Fibroblast of skin of back (primary cell): Measurements from ENCODE around the gene CCDC78.
A peak's percentile ranks its signal among the peaks of the same experiment; 100 is the strongest.

Experiments used
- DNase-seq: peaks from one replicate; pipeline ENCODE4 v3.0.0-alpha.2; 2013

CCDC78 gene

DNA sequence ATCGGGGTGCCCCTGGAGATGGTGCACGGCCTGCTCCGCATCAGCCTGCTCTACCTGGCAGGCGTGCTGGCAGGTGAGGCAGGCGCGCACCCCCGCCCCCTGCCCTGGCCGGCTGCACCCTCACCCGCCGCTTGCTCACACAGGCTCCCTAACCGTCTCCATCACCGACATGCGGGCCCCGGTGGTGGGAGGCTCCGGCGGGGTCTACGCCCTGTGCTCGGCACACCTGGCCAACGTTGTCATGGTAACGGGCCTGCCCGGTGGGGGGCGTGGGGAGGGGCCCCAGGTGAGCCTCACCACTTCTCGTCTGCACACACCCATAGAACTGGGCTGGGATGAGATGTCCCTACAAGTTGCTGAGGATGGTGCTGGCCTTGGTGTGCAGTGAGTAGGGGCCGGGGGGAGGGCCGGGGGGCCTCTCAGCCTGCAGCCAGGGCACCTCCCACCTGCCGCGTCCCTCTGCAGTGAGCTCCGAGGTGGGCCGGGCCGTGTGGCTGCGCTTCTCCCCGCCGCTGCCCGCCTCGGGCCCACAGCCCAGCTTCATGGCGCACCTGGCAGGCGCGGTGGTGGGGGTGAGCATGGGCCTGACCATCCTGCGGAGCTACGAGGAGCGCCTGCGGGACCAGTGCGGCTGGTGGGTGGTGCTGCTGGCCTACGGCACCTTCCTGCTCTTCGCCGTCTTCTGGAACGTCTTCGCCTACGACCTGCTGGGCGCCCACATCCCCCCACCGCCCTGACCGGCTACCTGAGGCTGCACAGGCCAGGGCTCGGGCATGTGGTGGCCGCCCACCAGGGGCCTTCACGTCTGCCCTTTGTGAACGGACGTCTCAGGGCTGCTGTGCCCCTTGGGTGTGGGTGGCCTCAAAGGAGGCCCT, 48.7 kb downstream of the CCDC78 start:
- no peak for DNase-seq

DNA sequence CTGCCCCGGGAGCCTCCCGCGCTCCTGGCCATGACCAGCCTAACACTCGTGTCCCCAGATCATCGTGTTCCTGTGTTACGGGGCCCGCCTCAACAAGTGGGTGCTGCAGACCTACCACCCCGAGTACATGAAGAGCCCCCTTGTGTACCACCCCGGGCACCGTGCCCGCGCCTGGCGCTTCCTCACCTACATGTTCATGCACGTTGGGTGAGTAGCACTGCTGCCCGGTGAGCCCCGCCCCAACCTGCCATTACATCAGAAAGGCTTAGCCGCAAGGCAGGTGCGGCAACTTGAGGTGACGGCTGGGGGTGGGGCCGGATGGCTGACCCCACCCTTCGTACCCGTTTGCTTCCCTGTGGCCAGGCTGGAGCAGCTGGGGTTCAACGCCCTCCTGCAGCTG, 49.3 kb downstream of the CCDC78 start:
- no peak for DNase-seq

DNA sequence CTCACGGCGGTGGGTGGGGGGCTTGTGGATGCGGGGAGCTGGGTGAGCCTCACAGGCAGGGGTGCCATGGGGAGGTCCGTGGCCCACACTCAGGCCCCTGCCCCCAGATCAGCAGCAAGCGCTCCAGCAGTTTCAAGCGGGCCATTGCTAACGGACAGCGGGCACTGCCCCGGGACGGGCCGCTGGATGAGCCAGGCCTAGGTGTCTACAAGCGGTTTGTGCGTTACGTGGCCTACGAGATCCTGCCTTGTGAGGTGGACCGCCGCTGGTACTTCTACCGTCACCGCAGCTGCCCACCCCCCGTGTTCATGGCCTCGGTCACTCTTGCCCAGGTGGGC, 49.7 kb downstream of the CCDC78 start:
- DNase-seq, result no peak

DNA sequence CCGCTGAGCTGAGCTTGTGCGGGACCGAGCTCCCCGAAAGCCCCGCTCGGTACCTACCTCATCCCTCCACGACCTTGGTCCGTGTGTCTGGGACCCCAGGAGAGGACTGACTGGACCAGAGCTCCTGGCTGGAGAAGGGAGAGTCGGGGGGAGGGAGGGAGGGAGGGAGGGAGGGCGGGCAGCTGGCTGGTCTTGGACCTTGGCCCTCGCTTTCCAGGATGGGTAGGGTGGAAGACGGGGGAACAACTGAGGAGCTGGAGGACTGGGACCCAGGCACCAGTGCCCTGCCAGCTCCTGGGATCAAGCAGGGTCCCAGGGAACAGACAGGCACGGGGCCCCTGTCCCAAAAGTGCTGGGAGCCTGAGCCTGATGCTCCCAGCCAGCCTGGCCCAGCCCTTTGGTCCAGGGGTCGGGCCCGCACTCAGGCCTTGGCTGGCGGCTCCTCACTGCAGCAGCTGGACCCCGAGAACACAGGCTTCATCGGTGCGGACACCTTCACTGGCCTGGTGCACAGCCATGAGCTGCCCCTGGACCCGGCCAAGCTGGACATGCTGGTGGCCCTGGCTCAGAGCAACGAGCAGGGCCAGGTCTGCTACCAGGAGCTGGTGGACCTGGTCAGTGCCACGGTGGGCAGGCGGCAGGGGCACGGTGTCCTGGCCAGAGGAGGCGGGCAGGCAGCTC, 50.2 kb downstream of the CCDC78 start:
- DNase-seq, result no peak

DNA sequence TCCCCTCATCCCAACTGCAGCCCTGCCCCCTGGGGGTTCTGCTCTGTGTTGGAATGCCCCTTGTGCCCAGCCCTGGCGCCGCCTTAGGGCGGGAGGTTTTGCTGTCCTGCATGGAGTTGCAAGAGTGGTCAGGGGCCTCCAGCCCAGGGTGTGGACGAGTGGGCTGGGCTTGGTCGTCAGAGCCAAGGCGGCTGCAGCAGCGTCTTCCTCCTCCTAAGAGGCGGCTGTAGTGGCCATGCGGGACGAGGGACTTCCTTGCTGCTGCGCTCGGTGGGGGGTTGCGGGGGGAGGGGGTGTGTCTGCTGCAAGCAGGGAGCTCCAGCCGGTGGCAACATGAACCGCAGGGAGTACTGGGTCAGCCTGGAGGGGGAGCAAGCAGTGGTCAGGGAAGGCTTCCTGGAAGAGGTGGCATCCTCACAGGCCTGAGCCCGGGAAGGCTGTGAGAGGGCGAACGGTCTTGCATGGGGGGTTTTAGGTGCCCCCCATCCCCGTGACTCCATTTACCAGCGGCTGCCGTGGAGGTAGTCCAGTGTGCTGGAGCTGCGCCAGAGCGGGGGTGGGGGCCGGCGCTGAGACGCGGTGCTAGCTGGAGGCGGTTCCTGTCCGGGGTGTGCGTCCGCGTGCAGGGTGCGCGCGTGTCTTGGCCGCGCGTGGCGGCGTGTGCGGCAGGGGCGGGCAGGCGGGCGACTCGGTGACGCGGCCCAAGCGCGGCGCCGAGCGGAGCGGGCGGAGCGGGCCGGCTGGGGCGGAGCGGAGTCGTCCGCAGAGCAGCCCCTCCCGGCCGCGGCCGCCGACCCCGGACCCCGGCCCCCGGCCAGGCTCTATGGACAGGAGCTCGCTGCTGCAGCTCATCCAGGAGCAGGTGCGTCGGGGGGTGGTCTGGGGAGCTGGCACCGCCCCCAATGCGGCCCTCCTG, 51.0 kb downstream of the CCDC78 start, which contains the start of gene RHBDL1:
TSS of gene RHBDL1 (plus strand) at position 704 of the 916 bp plus-strand sequence. CDS start at position 824, 120 bp downstream.
- DNase-seq, result peak; percentile 50

DNA sequence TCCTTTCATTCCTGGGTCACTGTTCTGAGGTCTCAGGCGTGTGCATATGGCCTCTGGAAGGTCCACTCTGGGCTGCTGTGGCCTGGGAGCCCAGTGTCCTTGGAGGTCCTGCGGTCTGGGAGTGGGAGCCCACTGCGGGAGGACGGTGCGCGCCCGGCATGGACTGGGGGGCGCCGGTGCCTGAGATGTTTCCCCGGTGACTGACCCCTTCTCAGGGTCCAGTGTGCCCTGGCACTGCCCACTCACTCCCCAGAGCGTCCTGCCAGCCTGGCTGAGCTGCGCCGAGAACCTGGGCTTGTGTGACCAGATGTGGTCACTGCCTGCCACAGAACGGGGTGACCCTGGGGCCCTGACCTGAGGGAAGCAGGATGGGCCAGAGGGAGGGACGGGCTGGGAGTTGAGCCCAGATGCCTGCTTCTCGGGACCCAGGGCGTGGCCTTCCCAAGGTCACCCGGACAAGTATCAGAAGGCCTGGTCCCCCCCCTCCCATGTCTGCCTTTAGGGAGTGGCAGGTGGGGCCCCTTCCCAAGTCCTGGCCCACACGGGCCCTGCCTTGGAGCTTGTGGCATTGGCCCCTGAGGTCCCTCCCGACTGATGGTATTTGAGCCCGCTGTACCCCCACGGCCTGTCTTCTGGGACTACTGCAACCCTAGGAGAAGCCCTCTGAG, 51.9 kb downstream of the CCDC78 start:
- no peak for DNase-seq

DNA sequence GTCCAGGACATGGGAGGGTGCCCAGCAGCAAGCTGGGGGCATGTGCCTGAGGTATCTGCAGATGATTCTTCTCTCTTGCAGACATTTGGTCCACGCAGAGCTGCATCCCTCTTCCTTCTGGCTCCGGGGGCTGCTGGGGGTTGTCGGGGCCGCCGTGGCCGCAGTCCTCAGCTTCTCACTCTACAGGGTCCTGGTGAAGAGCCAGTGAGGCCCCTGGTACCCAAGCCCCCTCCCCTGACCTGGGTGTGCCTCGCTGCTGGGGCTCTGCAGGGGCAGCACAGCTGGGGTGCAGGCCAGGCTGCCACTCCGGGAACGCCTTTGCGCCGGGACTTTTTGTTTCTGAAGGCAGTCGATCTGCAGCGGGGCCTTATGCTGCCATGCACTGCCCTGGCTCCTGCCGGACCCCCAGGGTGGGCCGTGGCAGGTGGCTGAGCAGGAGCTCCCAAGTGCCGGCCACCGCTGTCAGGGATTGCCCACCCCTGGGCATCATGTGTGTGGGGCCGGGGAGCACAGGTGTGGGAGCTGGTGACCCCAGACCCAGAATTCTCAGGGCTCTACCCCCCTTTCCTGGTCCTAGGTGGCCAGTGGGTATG, 52.7 kb downstream of the CCDC78 start:
- no peak for DNase-seq

DNA sequence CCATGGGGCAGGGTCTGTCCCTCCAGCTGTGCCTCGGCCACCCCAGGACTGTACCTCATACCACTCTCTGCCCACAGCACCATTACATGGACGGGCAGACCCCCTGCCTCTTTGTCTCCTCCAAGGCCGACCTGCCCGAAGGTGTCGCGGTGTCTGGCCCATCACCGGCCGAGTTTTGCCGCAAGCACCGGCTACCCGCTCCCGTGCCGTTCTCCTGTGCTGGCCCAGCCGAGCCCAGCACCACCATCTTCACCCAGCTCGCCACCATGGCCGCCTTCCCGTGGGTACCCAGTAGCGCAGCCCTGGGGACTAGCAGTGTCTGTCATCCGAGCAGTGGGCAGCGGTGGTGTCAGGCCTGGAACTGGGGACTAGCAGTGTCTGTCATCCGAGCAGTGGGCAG, 53.4 kb downstream of the CCDC78 start:
- DNase-seq, result no peak
